ENCODE results near the gene C17orf114.

- TF ChIP-seq CTCF (IDR thresholded peaks at IDR 0.05) (no peak), ZFX (IDR thresholded peaks at IDR 0.05; ENCODE audit: borderline replicate concordance) (no peak)
Observed at GRCh38 chr17:4785311-4786105, 16.6 kb downstream of the C17orf114 start.

Data from 22Rv1 (cell line).